RWPE2 (cell line): ENCODE measurements around the gene KL.

Source experiments
- ATAC-seq: fragments of 200-7000 bp; cut with Tn5 transposase; 3 replicates; pipeline ENCODE4 v1.9.1; 2021; ENCODE audit warnings: low read depth
- DNase-seq: peaks from one replicate; pipeline ENCODE4 v3.0.0-alpha.2; 2020; ENCODE audit warnings: low spot score
- H3K27ac ChIP-seq: fragments of 450-650 bp; 2 replicates; pipeline ENCODE4 v1.5.1; 2017; ENCODE audit warnings: mild to moderate bottlenecking; ENCODE audit not compliant: poor library complexity, severe bottlenecking
- H3K27me3 ChIP-seq: fragments of 250-450 bp; sonication (Bioruptor Pico); 2 replicates; pipeline ENCODE4 v1.5.1; 2021; ENCODE audit warnings: mild to moderate bottlenecking, moderate library complexity; ENCODE audit not compliant: insufficient read depth, poor library complexity, severe bottlenecking
- H3K36me3 ChIP-seq: fragments of 250-450 bp; sonication (Bioruptor Pico); 2 replicates; pipeline ENCODE4 v1.5.1; 2020; ENCODE audit warnings: low read depth, mild to moderate bottlenecking, moderate library complexity
- H3K4me1 ChIP-seq: fragments of 250-450 bp; sonication (Bioruptor Pico); 2 replicates; pipeline ENCODE4 v1.5.1; 2021; ENCODE audit warnings: mild to moderate bottlenecking, moderate library complexity; ENCODE audit not compliant: insufficient read depth, poor library complexity, severe bottlenecking
- H3K4me3 ChIP-seq: fragments of 250-450 bp; sonication (Bioruptor Pico); 2 replicates; pipeline ENCODE4 v1.5.1; 2021; ENCODE audit warnings: mild to moderate bottlenecking, moderate library complexity; ENCODE audit not compliant: severe bottlenecking
- H3K9me3 ChIP-seq: fragments of 250-450 bp; sonication (Bioruptor Pico); 2 replicates; pipeline ENCODE4 v1.5.1; 2021; ENCODE audit warnings: mild to moderate bottlenecking, moderate library complexity; ENCODE audit not compliant: severe bottlenecking
- TF ChIP-seq, protein P1 (sequence below): fragments of 450-650 bp; IDR thresholded peaks from one replicate; pipeline ENCODE4 v1.5.1; 2017; ENCODE audit warnings: mild to moderate bottlenecking, moderate library complexity; ENCODE audit not compliant: poor library complexity, severe bottlenecking

The KL gene

DNA sequence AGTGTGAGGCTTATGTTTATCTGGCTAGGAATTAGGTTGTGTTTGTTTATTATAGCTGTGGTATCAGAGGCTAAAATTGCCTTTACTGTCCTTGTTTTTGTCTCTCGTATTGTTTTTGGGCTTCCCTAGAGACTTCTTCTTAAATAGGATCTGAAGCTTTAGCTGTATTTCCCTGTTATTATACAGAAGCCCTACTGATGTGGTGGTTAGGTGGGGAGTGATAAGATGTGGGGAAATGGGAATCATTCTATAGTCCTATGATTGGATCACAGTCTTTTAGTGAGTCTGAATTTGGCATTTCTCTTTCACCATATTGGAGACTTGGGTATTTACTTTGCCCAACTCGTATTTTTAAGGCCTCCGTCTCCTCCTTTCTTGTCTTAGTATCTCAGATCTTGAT is 8.3 kb upstream of the KL start:
- Histone ChIP-seq H3K27ac (no peak overlapping the region), H3K27me3 (no peaks in the 10 kb centered on the region), H3K4me3 (no peak overlapping the region), H3K4me1 (no peaks in the 10 kb centered on the region), H3K9me3 (peaks cover 4% of the 10 kb centered on the region), H3K36me3 (no peaks in the 10 kb centered on the region)
- ATAC-seq (no peak), DNase-seq (no peak)
- TF ChIP-seq, protein P1, sequence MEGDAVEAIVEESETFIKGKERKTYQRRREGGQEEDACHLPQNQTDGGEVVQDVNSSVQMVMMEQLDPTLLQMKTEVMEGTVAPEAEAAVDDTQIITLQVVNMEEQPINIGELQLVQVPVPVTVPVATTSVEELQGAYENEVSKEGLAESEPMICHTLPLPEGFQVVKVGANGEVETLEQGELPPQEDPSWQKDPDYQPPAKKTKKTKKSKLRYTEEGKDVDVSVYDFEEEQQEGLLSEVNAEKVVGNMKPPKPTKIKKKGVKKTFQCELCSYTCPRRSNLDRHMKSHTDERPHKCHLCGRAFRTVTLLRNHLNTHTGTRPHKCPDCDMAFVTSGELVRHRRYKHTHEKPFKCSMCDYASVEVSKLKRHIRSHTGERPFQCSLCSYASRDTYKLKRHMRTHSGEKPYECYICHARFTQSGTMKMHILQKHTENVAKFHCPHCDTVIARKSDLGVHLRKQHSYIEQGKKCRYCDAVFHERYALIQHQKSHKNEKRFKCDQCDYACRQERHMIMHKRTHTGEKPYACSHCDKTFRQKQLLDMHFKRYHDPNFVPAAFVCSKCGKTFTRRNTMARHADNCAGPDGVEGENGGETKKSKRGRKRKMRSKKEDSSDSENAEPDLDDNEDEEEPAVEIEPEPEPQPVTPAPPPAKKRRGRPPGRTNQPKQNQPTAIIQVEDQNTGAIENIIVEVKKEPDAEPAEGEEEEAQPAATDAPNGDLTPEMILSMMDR = no peak

DNA sequence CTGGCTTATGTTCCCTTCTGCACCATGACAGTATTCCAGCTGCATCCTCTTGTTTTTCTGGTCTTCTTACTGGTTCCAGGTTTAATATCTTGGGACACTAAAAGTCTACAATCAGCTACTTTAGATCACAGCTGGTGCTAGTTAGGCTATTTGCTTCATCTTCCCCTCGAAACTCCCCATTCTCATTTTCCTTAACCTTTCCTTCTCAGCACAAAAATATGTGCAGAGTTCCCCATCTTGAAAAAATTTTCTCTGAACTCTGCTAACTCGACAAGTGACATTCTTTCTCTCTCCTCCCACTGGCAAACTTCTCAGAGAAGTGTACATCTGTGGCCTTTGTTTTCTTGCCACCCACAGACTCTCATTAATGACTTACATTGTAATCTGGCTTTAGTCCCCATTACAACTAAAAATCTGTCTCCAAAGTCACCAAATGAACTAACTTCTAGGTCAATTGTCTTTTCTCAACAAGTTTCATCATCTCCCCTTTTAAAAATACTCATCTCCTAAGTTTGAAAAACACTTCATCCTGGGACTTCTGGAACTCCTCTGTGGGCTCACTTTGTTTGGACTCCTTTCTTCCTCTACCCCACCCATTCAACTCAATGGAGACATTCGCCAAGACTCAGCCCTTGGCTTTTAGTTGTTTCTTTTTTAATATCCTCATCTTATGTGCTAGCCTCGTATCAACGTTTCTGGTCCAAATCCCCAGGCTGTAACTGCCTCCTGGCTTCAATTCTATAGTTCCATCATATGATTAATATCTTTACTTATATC is 7.1 kb upstream of the KL start:
- DNase-seq (no peak), ATAC-seq (no peak)
- H3K36me3 ChIP-seq = no peaks in the 10 kb centered on the region
- H3K27me3 ChIP-seq = peaks cover 4% of the 10 kb centered on the region
- no peaks in the 10 kb centered on the region for H3K4me1 ChIP-seq
- TF ChIP-seq, protein P1 = no peak
- no peak overlapping the region for H3K4me3 ChIP-seq
- peaks cover 4% of the 10 kb centered on the region for H3K9me3 ChIP-seq
- no peak overlapping the region for H3K27ac ChIP-seq

DNA sequence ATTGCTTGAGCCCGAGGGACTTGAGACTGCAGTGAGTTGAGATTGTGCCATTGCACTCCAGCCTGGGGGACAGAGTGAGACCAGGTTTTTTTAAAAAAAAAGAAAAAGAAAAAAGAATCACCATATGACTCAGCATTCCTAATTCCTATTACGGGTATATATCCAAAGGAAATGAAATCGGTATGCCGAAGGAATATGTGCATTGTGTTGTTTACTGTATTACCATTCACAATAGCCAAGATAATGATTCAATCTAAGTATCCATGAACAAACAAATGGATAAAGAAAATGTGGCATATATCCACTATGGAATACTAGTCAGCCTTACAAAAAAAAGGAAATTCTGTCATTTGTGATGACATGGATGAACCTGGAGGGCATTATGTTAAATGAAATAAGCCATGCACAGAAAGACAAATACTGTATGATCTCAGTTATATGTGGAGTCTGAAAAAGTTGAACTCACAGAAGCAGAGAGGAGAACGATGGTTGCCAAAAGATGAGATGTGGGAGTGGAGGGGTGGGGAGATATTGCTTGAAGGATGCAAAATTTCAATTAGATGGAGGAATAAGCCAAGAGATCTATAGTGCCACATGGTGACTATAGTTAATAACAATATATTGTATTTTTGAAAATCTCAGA is 4.3 kb upstream of the KL start:
- Histone ChIP-seq H3K9me3 (peaks cover 4% of the 10 kb centered on the region), H3K4me1 (no peaks in the 10 kb centered on the region), H3K27ac (no peak overlapping the region), H3K36me3 (no peaks in the 10 kb centered on the region), H3K4me3 (no peak overlapping the region), H3K27me3 (peaks cover 29% of the 10 kb centered on the region)
- DNase-seq (no peak), ATAC-seq (no peak)
- TF ChIP-seq, protein P1 = no peak

DNA sequence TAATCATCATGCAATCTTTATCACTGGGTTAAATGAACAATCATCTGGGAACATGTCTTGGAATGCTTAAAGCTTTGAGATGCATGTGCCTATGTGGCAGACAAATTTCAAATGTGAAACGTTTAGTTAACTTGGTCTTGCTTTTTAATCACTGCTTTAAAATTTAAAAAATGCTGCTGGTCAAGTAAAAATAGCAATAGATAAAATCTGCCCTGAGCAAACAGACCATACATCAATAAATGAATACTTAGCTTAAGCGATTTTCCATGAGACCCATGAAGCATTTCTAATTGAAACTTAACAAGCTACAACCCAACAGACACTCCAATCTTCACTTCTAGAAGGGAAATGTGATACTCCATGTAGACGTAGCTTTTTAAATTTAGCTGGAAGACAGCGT is 1.9 kb upstream of the KL start:
- H3K4me3 ChIP-seq = no peak overlapping the region
- ATAC-seq = no peak
- no peaks in the 10 kb centered on the region for H3K4me1 ChIP-seq
- TF ChIP-seq, protein P1 = no peak
- no peak for DNase-seq
- H3K9me3 ChIP-seq = no peaks in the 10 kb centered on the region
- H3K27ac ChIP-seq = no peak overlapping the region
- no peaks in the 10 kb centered on the region for H3K36me3 ChIP-seq
- H3K27me3 ChIP-seq = peaks cover 52% of the 10 kb centered on the region

DNA sequence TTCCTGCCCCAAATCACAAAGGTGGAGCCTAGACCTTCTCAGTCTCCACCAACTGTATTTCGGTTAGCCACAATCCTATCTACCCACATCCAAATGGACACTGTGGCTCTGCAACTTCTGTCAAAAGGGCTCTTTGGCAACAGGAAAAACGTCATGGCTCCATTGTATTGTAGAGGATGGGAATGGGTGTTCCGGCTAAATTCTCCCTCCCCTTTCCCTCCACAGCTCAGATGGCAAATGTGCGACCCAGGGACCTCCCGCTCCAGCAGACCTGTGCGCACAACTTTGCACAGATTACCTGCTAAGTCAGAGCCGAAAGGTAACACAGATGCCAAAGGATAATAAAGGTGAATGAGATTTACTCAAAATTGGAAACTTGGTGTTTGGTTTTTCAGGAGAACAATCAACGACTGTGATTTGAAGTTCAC is 968 bp upstream of the KL start:
- Histone ChIP-seq H3K27me3 (peaks cover 59% of the 10 kb centered on the region), H3K36me3 (no peaks in the 10 kb centered on the region), H3K4me1 (no peaks in the 10 kb centered on the region), H3K27ac (no peak overlapping the region), H3K4me3 (no peak overlapping the region), H3K9me3 (no peaks in the 10 kb centered on the region)
- no peak for ATAC-seq
- DNase-seq = no peak
- TF ChIP-seq, protein P1 = no peak
